OCI-LY1 (cell line): Measurements from ENCODE around the gene TK2.

ENCODE experiments used
- CTCF ChIP-seq: fragments of 200-600 bp; sonication (generic), shearing (Covaris generic); IDR thresholded peaks from 2 replicates; pipeline ENCODE4 v1.5.1; 2017; ENCODE audit warnings: mild to moderate bottlenecking, antibody characterized with exemption, low read length, moderate library complexity, mixed read lengths
- EZH2 ChIP-seq: fragments of 200-600 bp; sonication (generic), shearing (Covaris generic); IDR thresholded peaks from 2 replicates; pipeline ENCODE4 v1.8.0; 2017; ENCODE audit warnings: borderline replicate concordance, mixed run types, mild to moderate bottlenecking, antibody characterized with exemption, low read length, moderate library complexity, mixed read lengths

GRCh38 chr16:66568355-66568754 is 18.4 kb upstream of the TK2 start:
- TF ChIP-seq CTCF (no peak), EZH2 (no peak)
